Measurements from ENCODE around the gene IFNLR1. TPM values are rescaled to one million over a fixed set of nuclear protein-coding genes. Genes with fewer than 3 reads are reported as not detected.
"Not testable (repeated sequence)": the region's sequence is repeated elsewhere in the genome, so short reads cannot be mapped to it uniquely, and the experiment has no call there.

Gene IFNLR1
- total and polyA plus RNA-seq, 3 experiments from 2014 or later: 3.1 to 6.1 (median 5.4) TPM

- H3K4me1 Mint-ChIP-seq: no peaks in the 10 kb centered on the region
- POLR2A ChIA-PET: interaction anchor here (0.5 kb wide), 1 partner anchor 550 kb away, joined by 3 read pairs; no protein-coding TSS in a partner anchor
- Histone ChIP-seq H3K4me3 (ENCODE audit: low read length) (no peak overlapping the region), H3K27ac (ENCODE audit: low read depth, low read length) (no peak overlapping the region), H3K9me3 (ENCODE audit: low read length) (peaks cover 6% of the 10 kb centered on the region), H3K4me1 (ENCODE audit: insufficient read depth, low read length) (no peaks in the 10 kb centered on the region), H3K36me3 (ENCODE audit: insufficient read depth, low read length) (no peaks in the 10 kb centered on the region), H3K27me3 (ENCODE audit: insufficient read depth, low read length, poor library complexity, severe bottlenecking) (no peaks in the 10 kb centered on the region)
- H3K4me3 Mint-ChIP-seq: no peak overlapping the region
- DNase-seq: no peak
- H3K27me3 Mint-ChIP-seq: peaks cover 2 to 7% of the 10 kb centered on the region in 2 donors
- H3K9me3 Mint-ChIP-seq: peaks cover 0 to 2% (median 1%) of the 10 kb centered on the region in 5 donors
- CTCF ChIA-PET: interaction anchor here (1.0 to 1.4 kb wide), 2 partner anchors 11 to 183 kb away, joined by 3 to 4 read pairs; no protein-coding TSS in a partner anchor
- H3K36me3 Mint-ChIP-seq: no peaks in the 10 kb centered on the region
- H3K27ac Mint-ChIP-seq: no peak overlapping the region
Observed at GRCh38 chr1:24210195-24210627, 23.1 kb upstream of the IFNLR1 start.

GRCh38 chr1:24209097-24209496, 22.0 kb upstream of the IFNLR1 start:
- H3K4me3 ChIP-seq (ENCODE audit: low read length): no peak overlapping the region
- H3K27me3 Mint-ChIP-seq: peaks cover 4% of the 10 kb centered on the region in 2 donors
- ChIA-PET CTCF (interaction anchor here (1.4 to 2.0 kb wide), 2 partner anchors 10 to 182 kb away, joined by 4 to 7 read pairs; no protein-coding TSS in a partner anchor), POLR2A (no interaction called here)
- no peaks in the 10 kb centered on the region for H3K4me1 ChIP-seq (ENCODE audit: insufficient read depth, low read length)
- H3K9me3 Mint-ChIP-seq: peaks cover 0 to 2% (median 1%) of the 10 kb centered on the region in 5 donors
- H3K27me3 ChIP-seq (ENCODE audit: insufficient read depth, low read length, poor library complexity, severe bottlenecking): no peaks in the 10 kb centered on the region
- H3K9me3 ChIP-seq (ENCODE audit: low read length): peaks cover 6% of the 10 kb centered on the region
- no peaks in the 10 kb centered on the region for H3K36me3 Mint-ChIP-seq
- no peak overlapping the region for H3K4me3 Mint-ChIP-seq
- H3K36me3 ChIP-seq (ENCODE audit: insufficient read depth, low read length): no peaks in the 10 kb centered on the region
- H3K4me1 Mint-ChIP-seq: no peaks in the 10 kb centered on the region
- H3K27ac Mint-ChIP-seq: peak overlapping the region in 1 of 8 donors; percentile 47
- no peak for DNase-seq
- no peak overlapping the region for H3K27ac ChIP-seq (ENCODE audit: low read depth, low read length)

GRCh38 chr1:24207709-24208108, 20.6 kb upstream of the IFNLR1 start:
- peaks cover 6% of the 10 kb centered on the region for H3K9me3 ChIP-seq (ENCODE audit: low read length)
- Mint-ChIP-seq H3K4me1 (no peaks in the 10 kb centered on the region), H3K9me3 (peaks cover 0 to 2% (median 1%) of the 10 kb centered on the region in 5 donors), H3K27ac (no peak overlapping the region), H3K4me3 (no peak overlapping the region), H3K36me3 (no peaks in the 10 kb centered on the region), H3K27me3 (peaks cover 4% of the 10 kb centered on the region in 2 donors)
- H3K4me3 ChIP-seq (ENCODE audit: low read length): no peak overlapping the region
- H3K27me3 ChIP-seq (ENCODE audit: insufficient read depth, low read length, poor library complexity, severe bottlenecking): no peaks in the 10 kb centered on the region
- H3K4me1 ChIP-seq (ENCODE audit: insufficient read depth, low read length): no peaks in the 10 kb centered on the region
- POLR2A ChIA-PET: no interaction called here
- H3K27ac ChIP-seq (ENCODE audit: low read depth, low read length): no peak overlapping the region
- no peak for DNase-seq
- H3K36me3 ChIP-seq (ENCODE audit: insufficient read depth, low read length): no peaks in the 10 kb centered on the region
- CTCF ChIA-PET: interaction anchor here (2.0 kb wide), 1 partner anchor 183 kb away, joined by 7 read pairs; no protein-coding TSS in a partner anchor

GRCh38 chr1:24207395-24207687, 20.3 kb upstream of the IFNLR1 start:
- CTCF ChIA-PET: interaction anchor here (2.0 kb wide), 1 partner anchor 184 kb away, joined by 7 read pairs; no protein-coding TSS in a partner anchor
- POLR2A ChIA-PET, H3K27me3 Mint-ChIP-seq: not testable (repeated sequence)

GRCh38 chr1:24206516-24207394, 19.7 kb upstream of the IFNLR1 start:
- no peaks in the 10 kb centered on the region for H3K27me3 ChIP-seq (ENCODE audit: insufficient read depth, low read length, poor library complexity, severe bottlenecking)
- Mint-ChIP-seq H3K27me3 (peaks cover 4 to 7% of the 10 kb centered on the region in 2 donors), H3K4me3 (no peak overlapping the region), H3K36me3 (no peaks in the 10 kb centered on the region), H3K27ac (no peak overlapping the region), H3K9me3 (peaks cover 0 to 2% (median 1%) of the 10 kb centered on the region in 5 donors), H3K4me1 (no peaks in the 10 kb centered on the region)
- H3K4me1 ChIP-seq (ENCODE audit: insufficient read depth, low read length): no peaks in the 10 kb centered on the region
- no peak for DNase-seq
- no peak overlapping the region for H3K27ac ChIP-seq (ENCODE audit: low read depth, low read length)
- ChIA-PET CTCF (interaction anchor here (0.7 to 3.9 kb wide), 2 partner anchors 16 to 186 kb away, joined by 3 to 38 read pairs; no protein-coding TSS in a partner anchor), POLR2A (no interaction called here)
- no peaks in the 10 kb centered on the region for H3K9me3 ChIP-seq (ENCODE audit: low read length)
- no peaks in the 10 kb centered on the region for H3K36me3 ChIP-seq (ENCODE audit: insufficient read depth, low read length)
- H3K4me3 ChIP-seq (ENCODE audit: low read length): no peak overlapping the region

More at GRCh38 chr1:24207395-24207687, 20.3 kb upstream of the IFNLR1 start:
- not testable (repeated sequence) for H3K4me1 ChIP-seq (ENCODE audit: insufficient read depth, low read length); H3K9me3 ChIP-seq (ENCODE audit: low read length); H3K36me3 Mint-ChIP-seq; H3K27ac ChIP-seq (ENCODE audit: low read depth, low read length); H3K27ac Mint-ChIP-seq; H3K4me3 Mint-ChIP-seq; H3K4me3 ChIP-seq (ENCODE audit: low read length); DNase-seq; H3K36me3 ChIP-seq (ENCODE audit: insufficient read depth, low read length); H3K4me1 Mint-ChIP-seq; H3K27me3 ChIP-seq (ENCODE audit: insufficient read depth, low read length, poor library complexity, severe bottlenecking); H3K9me3 Mint-ChIP-seq

- peaks cover 4 to 7% of the 10 kb centered on the region in 2 donors for H3K27me3 Mint-ChIP-seq
- Histone ChIP-seq H3K27me3 (ENCODE audit: insufficient read depth, low read length, poor library complexity, severe bottlenecking) (no peaks in the 10 kb centered on the region), H3K36me3 (ENCODE audit: insufficient read depth, low read length) (no peaks in the 10 kb centered on the region), H3K4me3 (ENCODE audit: low read length) (no peak overlapping the region), H3K9me3 (ENCODE audit: low read length) (no peaks in the 10 kb centered on the region), H3K27ac (ENCODE audit: low read depth, low read length) (no peak overlapping the region), H3K4me1 (ENCODE audit: insufficient read depth, low read length) (no peaks in the 10 kb centered on the region)
- POLR2A ChIA-PET: no interaction called here
- CTCF ChIA-PET: interaction anchor here (0.7 to 3.9 kb wide), 2 partner anchors 16 to 186 kb away, joined by 3 to 38 read pairs; no protein-coding TSS in a partner anchor
- H3K9me3 Mint-ChIP-seq: no peaks in the 10 kb centered on the region
- no peaks in the 10 kb centered on the region for H3K36me3 Mint-ChIP-seq
- H3K27ac Mint-ChIP-seq: no peak overlapping the region
- H3K4me1 Mint-ChIP-seq: no peaks in the 10 kb centered on the region
- DNase-seq: no peak
- H3K4me3 Mint-ChIP-seq: no peak overlapping the region
Observed at GRCh38 chr1:24206083-24206464, 19.0 kb upstream of the IFNLR1 start.

- DNase-seq: no peak
- H3K36me3 Mint-ChIP-seq: no peaks in the 10 kb centered on the region
Observed at GRCh38 chr1:24205345-24206082, 18.4 kb upstream of the IFNLR1 start.

More at GRCh38 chr1:24205345-24206082, 18.4 kb upstream of the IFNLR1 start:
- Mint-ChIP-seq H3K4me3 (no peak overlapping the region), H3K27me3 (peaks cover 4 to 7% of the 10 kb centered on the region in 2 donors), H3K4me1 (no peaks in the 10 kb centered on the region), H3K9me3 (no peaks in the 10 kb centered on the region), H3K27ac (no peak overlapping the region)
- CTCF ChIA-PET: interaction anchor here (3.9 kb wide), 1 partner anchor 187 kb away, joined by 38 read pairs; no protein-coding TSS in a partner anchor
- Histone ChIP-seq H3K9me3 (ENCODE audit: low read length) (no peaks in the 10 kb centered on the region), H3K27me3 (ENCODE audit: insufficient read depth, low read length, poor library complexity, severe bottlenecking) (no peaks in the 10 kb centered on the region), H3K4me3 (ENCODE audit: low read length) (no peak overlapping the region), H3K4me1 (ENCODE audit: insufficient read depth, low read length) (no peaks in the 10 kb centered on the region), H3K27ac (ENCODE audit: low read depth, low read length) (no peak overlapping the region), H3K36me3 (ENCODE audit: insufficient read depth, low read length) (no peaks in the 10 kb centered on the region)
- POLR2A ChIA-PET: no interaction called here
